CD4-positive, alpha-beta T cell (primary cell): ENCODE results near the gene CAND2. TPM values are rescaled to one million over a fixed set of nuclear protein-coding genes. Genes with fewer than 3 reads are reported as not detected.

Experiments
- ATAC-seq: fragments of 200-7000 bp; cut with Tn5 transposase; one replicate; pipeline ENCODE4 v1.10.0; 2022; ENCODE audit warnings: mild to moderate bottlenecking; ENCODE audit not compliant: poor library complexity
- CTCF ChIA-PET: fragments of 350-600 bp; sonication (Branson Sonifier 250); formaldehyde crosslinking; loops from one replicate; lab custom pipeline; 2021; ENCODE audit warnings: antibody characterized with exemption, inconsistent platforms; lab: Charles Lee
- POLR2A ChIA-PET: fragments of 350-600 bp; sonication (Branson Sonifier 250); formaldehyde crosslinking; loops from one replicate; lab custom pipeline; 2021; ENCODE audit warnings: antibody characterized with exemption, inconsistent platforms; lab: Charles Lee
- DNase-seq, 14 experiments: peaks; one replicate each; pipeline ENCODE4 v3.0.0-alpha.2; 2013 to 2020; ENCODE audit warnings: mixed read lengths in 2 of 14
- H3K27ac ChIP-seq, 2 donors: one replicate each; pipeline versions ENCODE4 v1.5.1 to v1.7.0; 2013; ENCODE audit warnings: low read length in 2 of 2, low read depth in 1 of 2, mild to moderate bottlenecking in 1 of 2
- H3K27me3 ChIP-seq, 2 experiments: 1 replicate in 1 of 2; 2 replicates in 1 of 2; pipeline versions ENCODE4 v1.6.1 to v1.7.0; 2013; ENCODE audit warnings: low read length in 2 of 2, control low read depth in 1 of 2, mild to moderate bottlenecking in 1 of 2, moderate library complexity in 1 of 2; ENCODE audit not compliant: insufficient read depth in 2 of 2, control insufficient read depth in 1 of 2
- H3K36me3 ChIP-seq: one replicate; pipeline ENCODE4 v1.6.1; 2013; ENCODE audit warnings: low read length, control low read depth; ENCODE audit not compliant: insufficient read depth
- H3K4me1 ChIP-seq: one replicate; pipeline ENCODE4 v1.6.1; 2013; ENCODE audit warnings: low read length, control low read depth; ENCODE audit not compliant: insufficient read depth
- H3K4me3 ChIP-seq: one replicate; pipeline ENCODE4 v1.5.1; 2013; ENCODE audit warnings: mild to moderate bottlenecking, low read length, moderate library complexity
- H3K9me3 ChIP-seq, 2 experiments: 1 replicate in 1 of 2; 2 replicates in 1 of 2; pipeline versions ENCODE4 v1.6.1 to v1.7.0; 2013; ENCODE audit warnings: low read length in 2 of 2, mild to moderate bottlenecking in 2 of 2, control low read depth in 1 of 2, moderate library complexity in 1 of 2; ENCODE audit not compliant: control insufficient read depth in 1 of 2, insufficient read depth in 1 of 2
- H3K27ac Mint-ChIP-seq: one replicate; pipeline ENCODE4 v1.8.0; 2020; ENCODE audit warnings: mixed read lengths
- H3K27me3 Mint-ChIP-seq: one replicate; pipeline ENCODE4 v1.8.0; 2021; ENCODE audit warnings: mixed read lengths
- H3K36me3 Mint-ChIP-seq: one replicate; pipeline ENCODE4 v1.8.0; 2021; ENCODE audit warnings: low read depth, mixed read lengths
- H3K4me1 Mint-ChIP-seq: one replicate; pipeline ENCODE4 v1.8.0; 2021; ENCODE audit warnings: low read depth, mixed read lengths
- H3K4me3 Mint-ChIP-seq: one replicate; pipeline ENCODE4 v1.8.0; 2020; ENCODE audit warnings: mild to moderate bottlenecking, mixed read lengths
- H3K9me3 Mint-ChIP-seq: one replicate; pipeline ENCODE4 v1.8.0; 2020; ENCODE audit warnings: mixed read lengths
- intact Hi-C, 2 experiments: fragments of 100-400 bp; cut with DNase I in 1 of 2; cut with micrococcal nuclease in 1 of 2; formaldehyde crosslinking; loops; one replicate each; pipeline versions ENCODE4 v1.15.1 to v1.9.0; 2023 to 2025; cut with DNase I, micrococcal nuclease
- total RNA-seq, 174 experiments: library from RNA in 2 of 174; stranded (reverse) in 2 of 174; gene quantifications; one replicate each; pipeline ENCODE4 v1.2.3 and lab custom pipeline; 2021 to 2026
- TF ChIP-seq, protein P1 (sequence below): fragments of 200-600 bp; IDR thresholded peaks from one replicate; pipeline ENCODE4 v1.8.0; 2022; ENCODE audit warnings: antibody characterized with exemption, mild to moderate bottlenecking

CAND2 gene
- total RNA-seq, 2 experiments from 2014 or later: 3.5 to 6.0 TPM

DNA sequence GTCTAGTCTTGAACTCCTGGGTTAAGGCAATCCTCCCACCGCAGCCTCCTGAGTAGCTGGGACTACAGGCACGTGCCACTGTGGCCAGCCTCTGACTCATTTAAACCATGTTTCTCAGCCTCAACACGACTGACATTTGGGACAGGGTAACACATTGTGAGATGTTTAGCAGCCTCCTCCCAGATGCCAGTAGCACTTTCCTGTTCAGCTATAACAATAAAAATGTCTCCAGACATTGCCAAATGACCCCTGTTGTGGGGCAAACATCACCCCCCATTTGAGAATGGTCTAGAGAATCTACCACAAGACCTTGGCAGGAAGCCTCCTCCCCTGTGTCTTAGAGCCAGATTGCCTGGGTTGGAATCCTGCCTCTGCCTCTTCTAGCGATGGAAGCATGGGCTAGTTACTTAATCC is 45.8 kb upstream of the CAND2 start:
- Mint-ChIP-seq H3K36me3 (no peaks in the 10 kb centered on the region), H3K4me1 (peaks cover 2% of the 10 kb centered on the region), H3K4me3 (no peak overlapping the region), H3K9me3 (no peaks in the 10 kb centered on the region), H3K27me3 (peaks cover 5% of the 10 kb centered on the region), H3K27ac (no peak overlapping the region)
- intact Hi-C loops: no loop called here
- H3K27me3 ChIP-seq: peaks cover 0 to 5% of the 10 kb centered on the region in 2 experiments
- TF ChIP-seq, protein P1, sequence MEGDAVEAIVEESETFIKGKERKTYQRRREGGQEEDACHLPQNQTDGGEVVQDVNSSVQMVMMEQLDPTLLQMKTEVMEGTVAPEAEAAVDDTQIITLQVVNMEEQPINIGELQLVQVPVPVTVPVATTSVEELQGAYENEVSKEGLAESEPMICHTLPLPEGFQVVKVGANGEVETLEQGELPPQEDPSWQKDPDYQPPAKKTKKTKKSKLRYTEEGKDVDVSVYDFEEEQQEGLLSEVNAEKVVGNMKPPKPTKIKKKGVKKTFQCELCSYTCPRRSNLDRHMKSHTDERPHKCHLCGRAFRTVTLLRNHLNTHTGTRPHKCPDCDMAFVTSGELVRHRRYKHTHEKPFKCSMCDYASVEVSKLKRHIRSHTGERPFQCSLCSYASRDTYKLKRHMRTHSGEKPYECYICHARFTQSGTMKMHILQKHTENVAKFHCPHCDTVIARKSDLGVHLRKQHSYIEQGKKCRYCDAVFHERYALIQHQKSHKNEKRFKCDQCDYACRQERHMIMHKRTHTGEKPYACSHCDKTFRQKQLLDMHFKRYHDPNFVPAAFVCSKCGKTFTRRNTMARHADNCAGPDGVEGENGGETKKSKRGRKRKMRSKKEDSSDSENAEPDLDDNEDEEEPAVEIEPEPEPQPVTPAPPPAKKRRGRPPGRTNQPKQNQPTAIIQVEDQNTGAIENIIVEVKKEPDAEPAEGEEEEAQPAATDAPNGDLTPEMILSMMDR: no peak
- no peaks in the 10 kb centered on the region for H3K9me3 ChIP-seq
- no peak overlapping the region for H3K27ac ChIP-seq
- H3K4me3 ChIP-seq: no peak overlapping the region
- ChIA-PET CTCF (no interaction called here), POLR2A (no interaction called here)
- ATAC-seq (no peak), DNase-seq (peak in 2 of 14 experiments; percentile 3 to 20)
- no peaks in the 10 kb centered on the region for H3K36me3 ChIP-seq
- peaks cover 2% of the 10 kb centered on the region for H3K4me1 ChIP-seq

GRCh38 chr3:12751571-12751970 is 44.9 kb upstream of the CAND2 start:
- H3K36me3 ChIP-seq: no peaks in the 10 kb centered on the region
- intact Hi-C loops: no loop called here
- H3K27me3 ChIP-seq: peaks cover 0 to under 1% of the 10 kb centered on the region in 2 experiments
- H3K4me1 Mint-ChIP-seq: peaks cover 4% of the 10 kb centered on the region
- H3K27me3 Mint-ChIP-seq: peaks cover 2% of the 10 kb centered on the region
- H3K36me3 Mint-ChIP-seq: no peaks in the 10 kb centered on the region
- peaks cover 2% of the 10 kb centered on the region for H3K4me1 ChIP-seq
- no peak overlapping the region for H3K27ac Mint-ChIP-seq
- H3K9me3 Mint-ChIP-seq: no peaks in the 10 kb centered on the region
- ChIA-PET POLR2A (no interaction called here), CTCF (no interaction called here)
- DNase-seq (no peak), ATAC-seq (no peak)
- H3K27ac ChIP-seq: no peak overlapping the region
- no peak overlapping the region for H3K4me3 Mint-ChIP-seq
- TF ChIP-seq, protein P1: no peak
- no peaks in the 10 kb centered on the region for H3K9me3 ChIP-seq
- no peak overlapping the region for H3K4me3 ChIP-seq

DNA sequence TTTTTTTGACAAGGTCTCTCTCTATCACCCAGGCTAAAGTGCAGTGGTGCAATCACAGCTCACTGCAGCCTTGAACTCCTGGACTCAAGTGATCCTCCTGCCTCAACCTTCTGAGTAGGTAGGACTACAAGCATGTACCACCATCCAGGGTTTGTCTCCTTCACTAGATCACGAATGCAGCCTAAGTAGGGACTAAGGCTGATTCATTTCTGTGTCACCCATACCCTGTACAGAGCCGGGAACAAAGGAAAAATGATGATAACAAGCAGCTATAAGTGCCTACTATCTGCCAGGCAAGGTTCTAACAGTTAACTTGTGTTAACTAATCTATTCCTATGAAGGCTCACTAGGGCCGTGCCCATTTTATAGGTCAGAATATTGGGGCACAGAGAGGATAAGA is 44.4 kb upstream of the CAND2 start:
- ChIA-PET POLR2A (no interaction called here), CTCF (no interaction called here)
- H3K9me3 ChIP-seq: no peaks in the 10 kb centered on the region
- no peaks in the 10 kb centered on the region for H3K36me3 ChIP-seq
- ATAC-seq: no peak
- Mint-ChIP-seq H3K9me3 (no peaks in the 10 kb centered on the region), H3K27me3 (no peaks in the 10 kb centered on the region), H3K27ac (no peak overlapping the region), H3K36me3 (no peaks in the 10 kb centered on the region), H3K4me3 (no peak overlapping the region), H3K4me1 (peaks cover 4% of the 10 kb centered on the region)
- intact Hi-C loops: no loop called here
- TF ChIP-seq, protein P1: no peak
- DNase-seq: no peak
- no peaks in the 10 kb centered on the region for H3K27me3 ChIP-seq
- H3K4me3 ChIP-seq: no peak overlapping the region
- peaks cover 2% of the 10 kb centered on the region for H3K4me1 ChIP-seq
- no peak overlapping the region for H3K27ac ChIP-seq
